ENCODE results near the gene RPL4.
"Not testable (repeated sequence)": the region's sequence is repeated elsewhere in the genome, so short reads cannot be mapped to it uniquely, and the experiment has no call there.

The RPL4 gene

DNA sequence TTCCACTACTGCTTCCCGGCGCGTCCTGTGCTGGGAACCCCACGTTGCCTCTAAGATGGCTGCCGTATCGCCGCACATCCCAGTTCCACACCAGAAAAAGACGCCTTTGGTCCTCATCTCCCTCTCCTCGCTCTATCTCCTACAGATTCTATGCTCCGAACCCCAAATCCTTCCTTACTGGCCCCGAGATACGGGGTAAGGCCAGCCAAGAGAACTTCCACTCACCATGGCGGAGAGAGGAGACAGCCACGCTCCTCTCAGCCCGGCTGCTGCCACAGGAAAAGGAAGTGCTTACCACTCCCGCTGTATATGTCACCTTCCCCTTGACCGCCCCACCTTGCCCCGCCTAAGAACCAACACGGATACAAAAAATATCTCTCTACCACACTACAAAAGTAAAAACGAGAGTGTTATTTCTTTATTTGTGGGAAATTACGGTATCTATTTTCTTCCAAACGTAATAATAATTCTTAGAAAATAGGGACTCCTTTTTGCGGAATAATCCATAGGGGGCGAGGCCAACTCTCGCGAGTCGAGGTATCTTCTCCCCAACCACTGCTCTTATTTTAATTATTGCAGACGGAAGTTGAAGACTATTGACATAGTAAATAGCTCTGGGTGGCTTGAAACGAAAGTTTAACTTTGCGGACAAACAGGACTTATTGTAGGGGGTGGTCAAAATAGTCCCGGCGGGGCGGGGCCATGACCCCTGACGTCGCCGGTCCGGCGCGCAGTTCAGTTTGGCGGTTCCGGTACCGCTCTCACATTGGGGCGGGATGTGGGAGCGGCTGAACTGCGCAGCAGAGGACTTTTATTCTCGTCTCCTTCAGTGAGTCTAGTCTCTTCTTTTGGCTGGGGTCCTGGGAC, at the start of gene RPL4, which contains the start of gene ZWILCH:
Gene RPL4 (minus strand): TSS at position 293 of the 867 bp plus-strand sequence. CDS start 65 bp downstream, at position 228.
Gene ZWILCH (plus strand): TSS at position 764 of the 867 bp plus-strand sequence. CDS start 13 bp downstream, at position 777.
- ATAC-seq = peak; percentile 85
- DNase-seq = peak; percentile 81

DNA sequence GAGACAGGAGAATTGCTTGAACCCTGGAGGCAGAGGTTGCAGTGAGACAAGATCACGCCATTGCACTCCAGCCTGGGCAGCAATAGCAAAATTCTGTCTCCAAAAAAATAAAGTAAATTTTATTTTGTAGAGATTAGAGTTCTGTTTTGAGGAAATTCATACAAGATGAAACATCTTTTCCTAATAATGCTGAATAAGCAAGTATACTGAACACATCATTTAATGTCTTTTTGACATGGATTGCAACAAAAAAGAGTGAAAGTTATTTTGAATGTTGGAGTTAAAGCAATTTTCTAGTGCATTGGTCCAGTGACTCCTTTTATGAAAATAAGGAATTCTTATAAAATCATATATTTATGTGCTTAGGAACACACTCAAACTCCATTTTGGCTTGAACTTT, 40.6 kb upstream of the RPL4 start:
- DNase-seq = no peak
- no peak for ATAC-seq

DNA sequence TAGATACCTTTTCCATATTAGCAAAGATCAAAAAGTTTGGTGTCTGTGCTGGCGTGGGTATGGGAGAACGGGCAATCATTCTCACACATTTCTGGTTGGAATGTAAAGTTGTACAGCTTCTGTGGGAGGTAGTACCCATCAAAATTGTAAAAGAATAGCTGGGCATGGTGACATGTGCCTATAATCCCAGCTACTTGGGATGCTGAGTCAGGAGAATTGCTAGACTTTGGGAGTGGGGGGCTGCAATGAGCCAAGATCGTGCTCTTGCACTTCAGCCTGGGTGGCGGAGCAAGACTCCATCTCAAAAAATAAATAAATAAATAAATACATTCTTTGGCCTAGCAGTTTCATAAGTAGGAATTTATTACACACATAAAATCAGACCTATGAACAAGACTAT, 38.2 kb upstream of the RPL4 start:
- ATAC-seq = no peak
- no peak for DNase-seq

DNA sequence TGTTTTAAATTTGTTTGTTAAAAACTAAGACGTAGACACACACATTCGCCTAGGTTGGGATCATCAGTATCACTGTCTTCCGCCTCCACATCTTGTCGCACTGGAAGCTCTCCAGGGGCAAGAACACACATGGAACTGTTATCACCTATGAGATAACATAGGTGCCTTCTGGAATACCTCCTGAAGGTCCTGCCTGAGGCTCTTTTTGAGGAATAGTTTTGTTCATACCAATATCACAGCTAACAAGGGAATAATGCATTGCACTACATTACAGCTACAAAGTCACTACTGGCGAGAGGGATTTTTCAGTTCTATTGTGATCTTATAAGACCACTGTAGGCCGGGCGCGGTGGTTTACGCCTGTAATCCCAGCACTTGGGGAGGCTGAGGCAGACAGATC, 30.4 kb upstream of the RPL4 start:
- no peak for DNase-seq
- ATAC-seq = no peak

DNA sequence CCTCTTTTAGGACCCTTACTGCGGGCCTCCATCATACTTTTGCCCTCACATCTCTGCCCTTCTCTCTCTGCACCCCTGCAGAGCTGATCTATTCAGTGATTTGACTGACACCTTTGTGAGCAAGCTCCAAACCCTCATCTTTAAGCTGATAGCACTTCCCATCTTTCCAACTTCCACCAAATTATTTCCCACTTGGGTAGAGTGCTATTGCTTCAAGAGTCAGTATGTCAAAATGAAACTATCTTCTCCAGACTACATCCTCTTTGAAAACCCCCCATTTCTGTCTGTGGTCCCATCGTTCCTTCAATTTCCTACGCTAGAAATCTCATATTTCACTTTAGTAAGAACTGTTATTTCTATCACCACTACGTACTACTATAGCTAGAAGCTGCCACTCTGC, 20.2 kb upstream of the RPL4 start:
- ATAC-seq (no peak), DNase-seq (no peak)

DNA sequence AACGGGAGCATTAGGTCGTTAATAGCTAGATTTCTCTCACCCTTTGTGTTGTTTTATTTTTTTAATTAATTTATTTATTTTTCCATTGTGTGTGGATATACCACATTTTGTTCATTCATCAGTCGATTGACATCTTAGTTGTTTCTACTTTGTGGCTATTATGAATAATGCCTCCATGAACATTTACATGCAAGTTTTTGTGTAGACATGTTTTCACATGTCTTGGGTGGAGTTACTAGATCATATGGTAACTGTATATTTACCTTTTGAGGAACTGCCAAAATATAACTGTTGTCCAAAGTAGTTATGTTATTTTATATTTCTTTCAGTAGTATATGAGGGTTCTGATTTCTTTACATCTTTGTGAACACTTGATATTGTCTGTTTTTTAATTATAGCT, 19.3 kb upstream of the RPL4 start:
- DNase-seq (no peak), ATAC-seq (no peak)

DNA sequence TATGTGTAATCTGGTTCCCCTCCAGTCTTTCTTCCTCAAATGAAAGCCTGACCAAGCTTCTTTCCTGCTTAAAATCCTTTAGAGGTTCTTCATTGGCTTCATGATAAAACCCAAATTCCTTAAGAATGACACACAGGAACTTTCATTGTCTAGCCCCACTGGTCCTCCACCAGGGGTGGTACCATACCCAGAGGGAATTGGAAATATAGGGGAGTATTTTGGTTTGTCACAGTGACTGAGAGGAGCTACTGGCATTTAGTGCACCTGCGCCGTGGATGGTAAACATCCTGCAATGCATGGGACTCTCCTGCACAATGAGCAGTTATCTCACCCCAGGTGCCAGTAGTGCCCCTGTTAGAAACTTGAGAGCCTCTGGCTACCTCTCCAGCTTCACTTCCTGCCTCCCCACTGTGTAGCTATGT, 11.3 kb upstream of the RPL4 start:
- ATAC-seq = no peak
- no peak for DNase-seq

DNA sequence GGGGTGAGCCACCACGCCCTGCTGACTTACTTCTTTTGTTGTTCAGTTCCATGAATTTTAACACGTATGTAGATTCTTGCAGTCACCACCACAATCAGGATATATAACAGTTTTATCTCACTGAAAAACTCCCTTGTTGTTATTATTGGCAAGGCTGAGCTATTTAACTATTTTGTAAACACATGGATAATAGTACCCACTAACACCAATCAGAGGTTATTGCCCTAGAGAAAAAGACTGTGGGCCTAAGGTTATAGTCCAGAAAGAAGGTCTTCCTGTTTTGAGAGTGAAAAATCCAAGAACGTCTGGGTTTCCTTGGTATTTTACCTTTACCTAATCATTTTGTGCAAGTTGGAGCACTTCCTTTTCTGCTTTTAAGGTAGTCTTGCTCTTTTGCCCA, 9.9 kb upstream of the RPL4 start:
- DNase-seq (no peak), ATAC-seq (no peak)

DNA sequence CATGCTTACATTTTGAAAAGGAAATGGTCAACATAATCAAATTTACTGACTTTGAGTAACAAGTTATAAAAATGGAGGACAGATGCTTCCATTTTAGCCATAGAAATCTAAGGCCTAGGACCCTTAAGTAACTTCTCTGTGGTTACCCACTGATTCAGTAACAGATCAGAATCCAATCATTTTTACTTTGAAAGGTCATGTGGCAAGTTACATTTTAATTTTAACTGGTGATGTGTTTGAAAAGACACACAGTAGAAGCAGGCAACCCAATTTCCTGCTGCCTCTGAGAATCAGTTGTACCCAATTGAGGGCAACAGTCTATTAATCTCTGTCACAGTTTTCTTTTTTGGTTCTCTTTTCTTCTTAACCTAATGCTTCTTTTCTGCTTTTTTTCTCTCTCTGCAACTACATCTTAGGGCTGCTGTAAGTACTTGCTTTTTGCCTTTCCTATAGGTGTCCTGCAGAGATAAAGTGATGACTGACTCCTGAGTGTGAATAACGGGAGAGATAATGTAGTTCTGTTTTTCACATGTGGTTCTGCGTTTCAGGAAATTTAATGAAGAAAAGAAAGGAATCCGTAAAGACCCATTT, 3.7 kb upstream of the RPL4 start:
- ATAC-seq = no peak
- DNase-seq = no peak

DNA sequence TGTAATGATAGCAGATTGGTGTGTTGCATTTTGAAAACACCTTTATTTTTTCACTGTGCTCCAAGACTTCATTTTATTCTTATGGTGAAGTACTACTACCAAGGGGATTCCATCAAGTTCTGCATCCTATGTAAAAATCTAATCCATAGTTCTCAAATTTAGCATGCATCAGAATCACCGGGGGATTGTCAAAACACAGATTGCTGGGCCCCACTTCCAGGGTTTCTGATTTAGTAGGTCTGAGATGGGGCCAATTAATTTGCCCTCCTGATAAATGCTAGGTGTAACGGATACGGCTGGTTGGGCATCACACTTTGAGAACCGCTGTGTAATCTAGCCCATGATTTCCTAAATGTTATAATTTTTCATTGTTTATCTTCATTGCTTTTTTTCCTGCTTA, 1.2 kb upstream of the RPL4 start:
- no peak for DNase-seq
- ATAC-seq = no peak

DNA sequence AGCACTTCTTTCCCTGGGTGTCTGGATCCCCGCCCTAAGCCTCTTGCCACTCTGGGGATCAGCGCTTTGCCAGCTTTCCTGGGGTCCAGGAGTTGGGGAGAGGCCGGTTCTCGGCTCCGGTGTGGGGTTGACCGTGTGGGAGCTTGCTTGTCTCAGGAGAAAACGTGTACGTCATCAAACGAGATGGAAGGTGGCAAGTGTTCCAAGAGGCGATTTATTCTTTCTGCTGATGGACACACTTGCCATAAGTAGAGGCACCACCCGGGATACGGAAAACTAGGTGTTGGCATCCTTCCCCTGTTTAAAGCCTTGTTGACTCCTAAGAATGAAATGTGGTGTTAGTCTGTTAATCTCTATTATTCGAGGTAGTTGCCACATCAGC, 766 bp upstream of the RPL4 start:
- DNase-seq (no peak), ATAC-seq (no peak)

DNA sequence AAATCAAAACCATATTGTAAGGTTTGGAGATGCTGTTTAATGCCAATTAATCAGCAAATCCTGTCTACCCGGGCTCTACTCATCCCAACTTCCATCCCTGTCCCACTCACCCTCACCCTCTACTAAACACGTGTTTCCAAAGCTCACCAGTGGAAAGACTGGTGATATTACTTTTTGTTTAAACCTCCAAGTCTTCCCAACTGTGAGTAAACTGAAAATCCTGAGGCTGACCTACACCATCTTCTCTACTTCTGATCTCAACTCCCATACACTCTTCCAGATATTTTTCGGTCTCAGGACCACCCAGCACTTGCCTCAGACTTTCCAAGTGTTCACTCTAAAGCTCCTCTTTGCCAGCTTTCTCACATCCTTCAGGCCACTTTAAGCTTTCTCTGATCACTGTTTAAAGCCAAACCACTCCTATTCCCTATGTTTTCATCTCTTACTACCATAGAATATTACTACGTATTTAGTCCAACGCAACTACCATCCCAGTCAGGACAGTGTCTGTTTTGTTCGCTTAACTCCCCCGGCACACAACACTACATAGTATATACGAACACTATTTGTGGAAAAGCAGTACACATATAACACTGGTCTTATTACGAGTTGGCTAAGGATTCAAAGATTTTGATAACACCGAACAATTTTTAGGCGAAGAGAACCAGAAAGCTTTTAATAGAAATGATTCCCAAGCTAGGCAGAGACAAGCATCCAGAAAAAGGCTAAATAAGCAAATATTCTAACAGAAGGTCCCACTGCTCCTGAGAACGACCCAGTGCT, 684 bp downstream of the RPL4 start:
- no peak for DNase-seq
- ATAC-seq = no peak

DNA sequence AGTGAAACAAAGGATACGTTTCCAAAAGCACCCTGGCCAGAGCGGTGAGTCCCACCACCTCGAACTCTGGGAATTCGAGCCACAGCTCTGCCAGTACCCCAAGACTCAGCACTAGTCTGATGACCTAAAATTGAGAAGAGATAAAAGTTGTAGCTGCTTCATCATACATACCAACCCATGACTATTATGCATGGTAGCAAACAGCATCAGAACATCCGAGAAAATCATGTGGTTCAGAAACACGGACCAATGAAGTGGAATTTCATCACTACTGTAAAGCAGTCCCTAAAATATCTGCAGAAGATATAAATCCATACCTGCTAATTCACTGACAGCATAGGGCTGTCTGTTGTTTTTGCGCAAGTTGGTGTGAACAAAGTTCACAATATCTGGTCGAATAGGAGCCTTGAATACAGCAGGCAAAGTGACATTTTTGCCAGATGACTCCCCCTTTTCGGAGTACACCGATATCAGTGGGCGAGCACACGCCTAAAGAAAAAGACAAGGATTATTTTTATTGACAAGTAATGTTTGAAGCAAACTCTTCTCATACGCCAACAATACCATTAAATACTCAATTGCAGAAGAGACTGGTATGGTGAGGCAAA, 1.5 kb downstream of the RPL4 start:
- not testable (repeated sequence) for DNase-seq, ATAC-seq

DNA sequence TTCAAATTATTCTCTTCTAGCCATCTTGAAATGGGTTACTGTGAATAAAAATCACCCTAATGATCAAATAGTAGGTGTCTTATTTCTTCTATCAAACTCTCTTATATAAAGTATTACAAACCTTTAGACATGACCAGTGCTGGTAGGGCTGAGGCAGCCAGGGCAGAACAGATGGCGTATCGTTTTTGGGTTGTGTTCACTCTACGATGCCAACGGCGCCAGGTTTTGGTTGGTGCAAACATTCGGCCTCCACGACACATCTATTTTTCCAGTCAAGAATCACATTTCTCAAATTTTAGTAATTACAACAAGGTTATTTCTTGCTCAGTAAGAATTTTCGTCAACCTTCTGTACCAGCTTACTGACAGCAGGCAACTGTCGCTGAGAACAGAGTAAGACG, 2.2 kb downstream of the RPL4 start:
- DNase-seq (no peak), ATAC-seq (no peak)

DNA sequence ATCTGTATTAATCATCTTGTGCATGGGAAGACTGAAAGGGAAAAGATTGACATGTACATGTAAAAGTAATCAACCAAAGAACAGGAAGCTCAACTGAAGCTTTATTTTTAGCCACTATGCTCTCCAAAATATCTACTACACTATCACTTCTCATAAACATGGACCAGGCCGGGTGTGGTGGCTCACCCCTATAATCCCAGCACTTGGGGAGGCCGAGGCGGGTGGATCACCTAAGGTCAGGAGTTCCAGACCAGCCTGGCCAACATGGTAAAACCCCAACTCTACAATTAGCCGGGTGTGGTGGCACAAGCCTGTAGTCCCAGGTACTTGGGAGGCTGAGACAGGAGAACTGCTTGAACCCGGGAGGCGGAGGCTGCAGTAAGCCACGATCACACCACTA, 4.3 kb downstream of the RPL4 start:
- not testable (repeated sequence) for DNase-seq, ATAC-seq

DNA sequence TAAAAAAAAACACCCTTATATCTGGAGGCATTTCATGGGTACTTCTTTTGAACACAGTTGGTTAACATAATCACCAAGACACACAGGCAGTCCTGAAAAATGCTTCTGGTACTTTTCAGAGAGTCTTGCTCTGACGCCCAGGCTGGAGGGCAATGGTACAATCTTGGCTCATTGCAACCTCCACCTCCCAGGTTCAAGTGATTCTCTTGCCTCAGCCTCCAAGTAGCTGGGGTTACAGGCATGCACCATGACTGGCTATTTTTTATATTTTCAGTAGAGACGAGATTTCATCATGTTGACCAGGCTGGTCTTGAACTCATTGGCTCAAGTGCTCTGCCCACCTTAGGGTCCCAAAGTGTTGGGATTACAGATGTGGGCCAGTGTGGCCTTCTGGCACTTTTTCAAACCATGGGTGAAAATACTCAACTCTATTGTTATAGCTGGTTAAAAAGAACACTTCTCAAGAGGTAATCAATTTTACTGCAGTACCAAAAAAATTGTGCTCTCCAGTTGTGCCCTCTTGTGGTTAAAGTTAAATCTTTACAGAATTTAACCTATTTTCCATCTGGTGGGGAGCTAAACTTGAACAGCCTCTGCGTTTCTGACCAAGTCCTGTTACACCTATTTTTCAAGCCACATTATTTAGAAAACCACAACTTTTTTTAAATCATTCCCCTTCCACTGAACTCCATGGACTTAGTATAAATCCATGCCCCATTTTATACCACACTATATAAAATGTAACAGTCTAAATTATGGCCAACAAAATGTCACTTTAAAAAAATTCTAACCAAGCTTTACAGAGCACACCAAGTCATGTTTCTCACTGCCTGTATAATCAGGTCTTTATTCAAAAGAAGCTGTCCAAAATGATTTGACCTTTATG, 5.9 kb downstream of the RPL4 start:
- DNase-seq = no peak

DNA sequence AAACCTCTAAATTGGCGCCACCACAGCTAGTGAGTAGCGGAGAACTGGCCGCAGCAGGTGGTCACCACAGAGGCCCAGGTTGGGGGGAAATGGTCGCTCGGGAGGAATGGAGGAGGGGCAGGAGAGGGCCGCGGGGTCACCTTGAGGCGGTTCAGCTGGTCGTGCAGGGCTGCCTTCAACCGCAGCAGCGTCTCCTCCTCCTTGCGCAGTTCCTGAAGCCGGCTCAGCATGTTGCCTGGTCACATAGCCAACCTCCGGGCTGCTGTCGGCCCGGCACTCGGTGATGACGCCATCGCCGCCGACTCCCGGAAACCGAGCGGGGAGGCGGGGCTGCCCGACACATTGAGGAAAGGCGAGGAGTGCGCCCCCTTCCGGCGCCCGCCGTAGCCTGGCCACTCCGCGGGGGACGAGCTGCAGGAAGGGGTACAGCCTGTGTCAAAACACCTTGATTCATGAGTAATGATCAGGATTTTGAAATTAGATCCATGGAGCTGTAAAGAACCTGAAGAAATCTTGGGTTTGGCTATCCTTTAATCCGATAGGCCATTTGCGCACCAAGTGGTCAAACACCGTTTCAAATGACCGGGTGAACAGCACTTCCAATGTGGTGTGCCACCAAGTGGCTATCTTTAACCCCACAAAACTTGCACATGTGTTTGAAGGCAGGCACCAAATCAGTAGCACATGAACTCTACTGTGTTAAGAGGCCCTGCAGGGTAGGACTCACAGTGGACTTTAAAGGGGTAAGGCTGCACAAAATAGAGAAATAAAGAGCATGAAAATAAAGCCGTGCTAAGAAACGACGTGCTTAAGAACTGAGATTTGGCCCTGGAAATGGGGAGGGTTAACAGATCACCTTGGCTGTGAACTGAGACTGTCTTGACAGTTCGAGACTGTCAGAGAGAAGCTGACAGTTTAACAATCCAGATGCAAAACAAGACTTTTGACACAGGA, 6.9 kb downstream of the RPL4 start, which contains the start of gene SNAPC5:
Gene SNAPC5 (minus strand): TSS at position 261 of the 954 bp plus-strand sequence. CDS start 31 bp downstream, at position 230.
- peak; percentile 99 for DNase-seq
- ATAC-seq = peak; percentile 92

More for the DNA sequence above, 5.9 kb downstream of the RPL4 start:
- ATAC-seq = no peak

DNA sequence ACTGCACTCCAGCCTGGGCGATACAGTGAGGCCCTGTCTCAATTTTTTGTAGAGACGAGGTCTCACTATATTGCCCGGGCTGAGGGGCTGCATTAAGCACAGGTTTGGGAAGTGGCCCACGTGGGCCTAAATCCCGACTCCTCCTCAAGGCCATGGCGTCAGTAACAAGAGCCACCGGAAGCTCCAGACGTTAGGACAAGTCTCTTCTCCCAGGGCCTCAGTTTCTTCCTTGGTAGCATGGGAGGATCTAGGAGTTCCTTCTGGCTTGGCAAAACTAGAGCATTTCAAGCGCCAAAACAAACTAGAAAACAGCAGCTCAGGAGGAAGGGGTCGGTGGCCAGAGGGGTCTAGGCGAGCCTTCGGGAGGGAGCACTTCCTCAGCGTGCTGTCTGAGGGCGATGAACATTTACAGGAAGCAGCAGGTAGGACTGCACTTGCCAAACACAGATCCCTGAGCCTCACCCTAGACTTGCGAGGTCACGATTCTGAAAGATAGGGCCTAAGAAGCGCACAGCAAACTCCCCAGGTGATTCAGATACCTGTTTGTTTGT, 7.6 kb downstream of the RPL4 start:
- ATAC-seq = peak; percentile 24
- peak; percentile 34 for DNase-seq

DNA sequence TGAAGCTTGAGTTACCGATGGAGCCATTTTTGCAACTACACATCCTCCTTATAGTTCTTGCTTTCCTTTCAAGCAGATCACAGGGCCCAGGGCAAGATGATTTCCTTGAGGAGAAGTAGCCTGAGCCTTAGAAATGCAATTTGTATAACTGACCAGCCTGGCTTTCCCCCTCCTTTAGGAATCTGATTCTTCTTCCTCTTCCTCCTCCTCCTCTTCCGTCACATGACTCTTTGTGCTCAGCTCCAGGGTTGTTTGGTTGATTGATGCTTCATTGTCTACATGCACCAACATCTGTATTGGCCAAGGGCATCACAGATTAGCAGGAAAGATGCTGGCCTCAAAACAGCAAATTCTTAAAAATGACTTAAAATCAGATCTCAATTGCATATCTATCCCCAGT, 10.4 kb downstream of the RPL4 start:
- no peak for ATAC-seq
- DNase-seq = no peak

DNA sequence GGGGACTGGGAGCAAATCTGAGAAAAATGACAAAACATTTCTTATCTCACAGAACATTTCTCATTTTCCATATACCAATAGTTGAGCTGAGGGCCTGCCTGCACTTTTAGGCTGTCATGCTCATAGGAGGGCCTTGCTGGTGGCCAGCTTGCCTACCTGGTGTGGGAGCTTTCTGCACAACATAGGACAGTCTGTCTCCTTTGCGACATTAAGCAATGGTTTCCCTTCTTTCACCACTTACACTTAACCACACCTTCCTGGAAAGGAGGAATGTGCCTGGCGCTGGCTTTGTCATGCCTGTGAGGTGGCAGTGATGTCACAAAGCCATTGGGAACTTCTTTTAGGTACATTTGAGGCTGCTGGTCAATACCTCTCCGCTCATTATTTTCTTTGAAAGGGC, 12.8 kb downstream of the RPL4 start:
- DNase-seq (no peak), ATAC-seq (no peak)
